CD14-positive monocyte (primary cell): Measurements from ENCODE around the gene CDCA4. TPM values are rescaled to one million over a fixed set of nuclear protein-coding genes. Genes with fewer than 3 reads are reported as not detected.

Experiments used
- DNase-seq, 3 donors: peaks; one replicate each; pipeline ENCODE4 v3.0.0-alpha.2; 2011 to 2022
- H2AFZ ChIP-seq: 2 replicates; pipeline ENCODE4 v1.6.0; 2012; ENCODE audit warnings: mild to moderate bottlenecking, low read depth, low read length, inconsistent platforms; ENCODE audit not compliant: insufficient read depth, poor library complexity, severe bottlenecking
- H3K27ac ChIP-seq, 2 donors: 1 replicate in 1 of 2; 2 replicates in 1 of 2; pipeline ENCODE4 v1.5.1; 2012 to 2013; ENCODE audit warnings: low read length in 2 of 2, control low read depth in 1 of 2, inconsistent platforms in 1 of 2, low read depth in 1 of 2, mild to moderate bottlenecking in 1 of 2
- H3K27me3 ChIP-seq, 2 donors: one replicate each; pipeline versions ENCODE4 v1.6.0 to v1.6.1; 2011 to 2013; ENCODE audit warnings: low read length in 2 of 2; ENCODE audit not compliant: control insufficient read depth in 2 of 2, insufficient read depth in 2 of 2
- H3K36me3 ChIP-seq, 2 donors: replicated peaks in 1 of 2; 1 replicate in 1 of 2; 2 replicates in 1 of 2; pipeline versions ENCODE4 v1.5.1 to v1.6.1; 2012 to 2013; ENCODE audit warnings: low read length in 2 of 2, control low read depth in 1 of 2, inconsistent platforms in 1 of 2, mild to moderate bottlenecking in 1 of 2; ENCODE audit not compliant: insufficient read depth in 2 of 2, control insufficient read depth in 1 of 2
- H3K4me1 ChIP-seq, 2 donors: 1 replicate in 1 of 2; 2 replicates in 1 of 2; pipeline versions ENCODE4 v1.5.1 to v1.6.1; 2012 to 2013; ENCODE audit warnings: low read length in 2 of 2, control low read depth in 1 of 2, inconsistent platforms in 1 of 2, mild to moderate bottlenecking in 1 of 2, moderate library complexity in 1 of 2; ENCODE audit not compliant: insufficient read depth in 2 of 2, control insufficient read depth in 1 of 2
- H3K4me2 ChIP-seq: replicated peaks from 2 replicates; pipeline ENCODE3; 2012; ENCODE audit warnings: low read length, moderate library complexity, mild to moderate bottlenecking; ENCODE audit not compliant: poor library complexity, severe bottlenecking; ENCODE audit errors: extremely low read depth
- H3K4me3 ChIP-seq, 3 experiments: fragments of 200-600 bp in 1 of 3; sonication (generic) in 1 of 3; replicated peaks in 1 of 3; 1 replicate in 2 of 3; 2 replicates in 1 of 3; pipeline ENCODE4 v1.5.1; 2011 to 2013; ENCODE audit warnings: low read length in 3 of 3, mild to moderate bottlenecking in 3 of 3, control low read depth in 2 of 3, low read depth in 2 of 3, inconsistent platforms in 1 of 3, moderate library complexity in 1 of 3
- H3K79me2 ChIP-seq: 2 replicates; pipeline ENCODE4 v1.6.0; 2012; ENCODE audit warnings: mild to moderate bottlenecking, control low read depth, inconsistent platforms, low read length, moderate library complexity; ENCODE audit not compliant: insufficient read depth
- H3K9ac ChIP-seq: 2 replicates; pipeline ENCODE4 v1.6.0; 2017; ENCODE audit warnings: low read length, mild to moderate bottlenecking; ENCODE audit not compliant: insufficient read depth, poor library complexity, severe bottlenecking
- H3K9me3 ChIP-seq, 2 donors: replicated peaks in 1 of 2; 1 replicate in 1 of 2; 2 replicates in 1 of 2; pipeline versions ENCODE4 v1.5.1 to v1.6.1; 2012 to 2013; ENCODE audit warnings: low read length in 2 of 2, control low read depth in 1 of 2; ENCODE audit not compliant: control insufficient read depth in 1 of 2, insufficient read depth in 1 of 2
- H4K20me1 ChIP-seq: 2 replicates; pipeline ENCODE4 v1.6.0; 2012; ENCODE audit warnings: mild to moderate bottlenecking, low read length, control low read depth, moderate library complexity; ENCODE audit not compliant: insufficient read depth
- H3K27ac Mint-ChIP-seq, 7 donors: one replicate each; pipeline ENCODE4 v1.8.0; 2020; ENCODE audit warnings: mild to moderate bottlenecking in 7 of 7, mixed read lengths in 7 of 7, moderate library complexity in 6 of 7, inconsistent platforms in 2 of 7
- H3K27me3 Mint-ChIP-seq, 3 donors: one replicate each; pipeline ENCODE4 v1.8.0; 2021 to 2022; ENCODE audit warnings: low read depth in 3 of 3, mild to moderate bottlenecking in 3 of 3, mixed read lengths in 3 of 3, moderate library complexity in 3 of 3, inconsistent platforms in 1 of 3
- H3K36me3 Mint-ChIP-seq, 2 donors: one replicate each; pipeline ENCODE4 v1.8.0; 2020; ENCODE audit warnings: mixed read lengths in 2 of 2, inconsistent platforms in 1 of 2, mild to moderate bottlenecking in 1 of 2
- H3K4me1 Mint-ChIP-seq: one replicate; pipeline ENCODE4 v1.8.0; 2020; ENCODE audit warnings: mild to moderate bottlenecking, mixed read lengths
- H3K4me3 Mint-ChIP-seq, 2 donors: one replicate each; pipeline ENCODE4 v1.8.0; 2020; ENCODE audit warnings: mild to moderate bottlenecking in 2 of 2, mixed read lengths in 2 of 2, moderate library complexity in 1 of 2
- H3K9me3 Mint-ChIP-seq, 7 donors: one replicate each; pipeline ENCODE4 v1.8.0; 2020 to 2022; ENCODE audit warnings: mixed read lengths in 7 of 7, mild to moderate bottlenecking in 6 of 7, moderate library complexity in 6 of 7, inconsistent platforms in 2 of 7
- CTCF ChIP-seq: fragments of 200-600 bp; IDR thresholded peaks from one replicate; pipeline ENCODE4 v1.8.0; 2022; ENCODE audit warnings: antibody characterized with exemption, mild to moderate bottlenecking
- WGBS: methylation state at CpG from one replicate; pipeline ENCODE4 v1.1.5; 2013; ENCODE audit warnings: missing lambda C conversion rate; ENCODE audit not compliant: insufficient coverage; 5-methylcytosine and 5-hydroxymethylcytosine counted together
- intact Hi-C, 2 donors: fragments of 100-400 bp; cut with micrococcal nuclease; formaldehyde crosslinking; loops; one replicate each; pipeline versions ENCODE4 v1.15.0 to v1.15.1; 2023
- polyA plus RNA-seq, 3 donors: library from polyadenylated mRNA; depleted of rRNA in 1 of 3; unstranded in 2 of 3; stranded (reverse) in 1 of 3; fragments of 300-500 nt in 2 of 3; fragments of >200 nt in 1 of 3; fragmentation: Illumina TruSeq in 2 of 3; gene quantifications; 1 replicate in 2 of 3; 2 replicates in 1 of 3; pipeline ENCODE4 v1.2.3, GENCODE V29; 2012 to 2021

The CDCA4 gene
- polyA plus RNA-seq, 3 donors = 8.6 to 12.0 (median 11.6) TPM

- Histone ChIP-seq H3K36me3 (no peaks in the 10 kb centered on the region), H3K9me3 (no peaks in the 10 kb centered on the region), H3K27me3 (peaks cover 4 to 22% of the 10 kb centered on the region in 2 donors), H2AFZ (no peak overlapping the region), H4K20me1 (no peaks in the 10 kb centered on the region), H3K9ac (no peak overlapping the region), H3K27ac (no peak overlapping the region), H3K4me3 (no peak overlapping the region), H3K79me2 (no peaks in the 10 kb centered on the region), H3K4me2 (no peak overlapping the region), H3K4me1 (peaks cover 5 to 20% of the 10 kb centered on the region in 2 donors)
- Mint-ChIP-seq H3K36me3 (peaks cover 2 to 3% of the 10 kb centered on the region in 2 donors), H3K4me1 (peaks cover 12% of the 10 kb centered on the region), H3K9me3 (peaks cover 0 to 10% (median 1%) of the 10 kb centered on the region in 7 donors), H3K4me3 (no peak overlapping the region), H3K27ac (no peak overlapping the region), H3K27me3 (peaks cover 28 to 33% (median 30%) of the 10 kb centered on the region in 3 donors)
- intact Hi-C loops = loop anchor here in 1 of 2 donors (5.0 kb wide), 1 partner anchor 114 kb away; no protein-coding TSS in a partner anchor
- 89% methylated on average over 13 of the region's 23 CpGs for WGBS
- no peak for TF ChIP-seq CTCF
- peak in 1 of 3 donors; percentile 3 for DNase-seq
Measured at GRCh38 chr14:104973385-104974145, 47.3 kb downstream of the CDCA4 start.

- H3K9me3 Mint-ChIP-seq = peaks cover 0 to 10% (median 1%) of the 10 kb centered on the region in 7 donors
- Histone ChIP-seq H3K4me1 (peaks cover 5 to 17% of the 10 kb centered on the region in 2 donors), H3K4me3 (no peak overlapping the region), H3K27me3 (peaks cover 6 to 25% of the 10 kb centered on the region in 2 donors), H3K79me2 (no peaks in the 10 kb centered on the region), H3K27ac (no peak overlapping the region), H3K9ac (no peak overlapping the region), H3K9me3 (no peaks in the 10 kb centered on the region), H3K4me2 (no peak overlapping the region), H4K20me1 (no peaks in the 10 kb centered on the region), H2AFZ (no peak overlapping the region), H3K36me3 (no peaks in the 10 kb centered on the region)
- DNase-seq = no peak
- intact Hi-C loops = loop anchor here in 1 of 2 donors (5.0 kb wide), 1 partner anchor 114 kb away; no protein-coding TSS in a partner anchor
- H3K4me1 Mint-ChIP-seq = peaks cover 11% of the 10 kb centered on the region
- no peak for TF ChIP-seq CTCF
- no peak overlapping the region for H3K4me3 Mint-ChIP-seq
- WGBS = 86% methylated on average over 12 of the region's 12 CpGs
- no peak overlapping the region for H3K27ac Mint-ChIP-seq
- peaks cover 30 to 35% (median 33%) of the 10 kb centered on the region in 3 donors for H3K27me3 Mint-ChIP-seq
- peaks cover 2 to 3% of the 10 kb centered on the region in 2 donors for H3K36me3 Mint-ChIP-seq
Measured at GRCh38 chr14:104973135-104973384, 47.8 kb downstream of the CDCA4 start.
